ENCODE results near the gene DOCK2.

The DOCK2 gene

GRCh38 chr5:169953196-169953595 is 316.1 kb downstream of the DOCK2 start:
- peak; percentile 53 for DNase-seq

- DNase-seq: no peak
These were observed 317.7 kb downstream of the DOCK2 start for GRCh38 chr5:169954786-169955185.

- no peak for DNase-seq
These were observed 319.1 kb downstream of the DOCK2 start for GRCh38 chr5:169956126-169956525.

GRCh38 chr5:169956756-169957155 is 319.7 kb downstream of the DOCK2 start:
- DNase-seq: peak; percentile 46

GRCh38 chr5:169958278-169958677 is 321.2 kb downstream of the DOCK2 start:
- no peak for DNase-seq

GRCh38 chr5:169960659-169961058 is 323.6 kb downstream of the DOCK2 start:
- DNase-seq: no peak

GRCh38 chr5:169964246-169964645 is 327.2 kb downstream of the DOCK2 start:
- no peak for DNase-seq

GRCh38 chr5:169970339-169970738 is 333.3 kb downstream of the DOCK2 start:
- no peak for DNase-seq

- peak; percentile 94 for DNase-seq
These were observed 334.1 kb downstream of the DOCK2 start for GRCh38 chr5:169970911-169971765.

- no peak for DNase-seq
These were observed 334.7 kb downstream of the DOCK2 start for GRCh38 chr5:169971780-169972179.

GRCh38 chr5:169973056-169973455 is 336.0 kb downstream of the DOCK2 start:
- DNase-seq: no peak

- no peak for DNase-seq
These were observed 337.2 kb downstream of the DOCK2 start for GRCh38 chr5:169974121-169974770.

- DNase-seq: peak; percentile 54
These were observed 341.6 kb downstream of the DOCK2 start for GRCh38 chr5:169978714-169979113.

GRCh38 chr5:169979871-169980270 is 342.8 kb downstream of the DOCK2 start:
- DNase-seq: no peak

GRCh38 chr5:169980418-169981053 is 343.5 kb downstream of the DOCK2 start, which contains the start of gene INSYN2B:
INSYN2B (minus strand) TSS chr5:169980495; CDS start chr5:169883898, 96,597 bp downstream.
- peak; percentile 87 for DNase-seq

GRCh38 chr5:169988206-169988605 is 351.1 kb downstream of the DOCK2 start:
- DNase-seq: no peak

GRCh38 chr5:169988947-169989346 is 351.9 kb downstream of the DOCK2 start:
- no peak for DNase-seq

GRCh38 chr5:169989365-169989764 is 352.3 kb downstream of the DOCK2 start:
- no peak for DNase-seq

GRCh38 chr5:169991115-169991869 is 354.2 kb downstream of the DOCK2 start:
- no peak for DNase-seq

- DNase-seq: no peak
These were observed 355.9 kb downstream of the DOCK2 start for GRCh38 chr5:169992789-169993484.

GRCh38 chr5:169993485-169993790 is 356.4 kb downstream of the DOCK2 start:
- DNase-seq: no peak

GRCh38 chr5:169997798-169998197 is 360.7 kb downstream of the DOCK2 start:
- DNase-seq: no peak
